ENCODE measurements around the gene TLX2. TPM values are rescaled to one million over a fixed set of nuclear protein-coding genes. Genes with fewer than 3 reads are reported as not detected.

The TLX2 gene
- total and polyA plus RNA-seq, 4 donors, result not detected

GRCh38 chr2:74548285-74548899 is 34.1 kb downstream of the TLX2 start:
- H3K36me3 ChIP-seq (ENCODE audit: control insufficient read depth in 4 of 4, insufficient read depth in 3 of 4, low read depth in 1 of 4, low read length in 3 of 4), result no peaks in the 10 kb centered on the region
- H3K4me3 ChIP-seq (ENCODE audit: low read depth in 1 of 3, low read length in 3 of 3), result peak overlapping the region; percentile 24 to 58 (median 56)
- no peak for DNase-seq (ENCODE audit: low spot score)
- TF ChIP-seq YY1 (IDR thresholded peaks at IDR 0.05), result no peak
- no peak for TF ChIP-seq ATF3 (IDR thresholded peaks at IDR 0.05)
- no peak for TF ChIP-seq ZBTB33 (IDR thresholded peaks at IDR 0.05)
- no peak for TF ChIP-seq GABPA (IDR thresholded peaks at IDR 0.05 in 1 of 2, conservative IDR thresholded peaks at IDR 0.05 in 1 of 2)
- no peak for TF ChIP-seq CTCF (IDR thresholded peaks at IDR 0.05; ENCODE audit: low read depth, low read length, missing input control)
- no peak for TF ChIP-seq JUND (IDR thresholded peaks at IDR 0.05)
- TF ChIP-seq HNF4G (IDR thresholded peaks at IDR 0.05), result no peak
- TF ChIP-seq REST (IDR thresholded peaks at IDR 0.05), result no peak
- no peak for TF ChIP-seq FOXA1 (IDR thresholded peaks at IDR 0.05)
- no peak for TF ChIP-seq TAF1 (conservative IDR thresholded peaks at IDR 0.05)
- TF ChIP-seq RXRA (IDR thresholded peaks at IDR 0.05), result no peak
- no peak for TF ChIP-seq NR2F2 (IDR thresholded peaks at IDR 0.05)
- no peak for TF ChIP-seq HNF4A (conservative IDR thresholded peaks at IDR 0.05)
- TF ChIP-seq MAX (IDR thresholded peaks at IDR 0.05), result no peak
- TF ChIP-seq SP1 (IDR thresholded peaks at IDR 0.05), result no peak
- no peak for TF ChIP-seq RAD21 (IDR thresholded peaks at IDR 0.05)
- TF ChIP-seq EGR1 (IDR thresholded peaks at IDR 0.05; ENCODE audit: low read depth in 2 of 2), result no peak
- TF ChIP-seq FOXA2 (IDR thresholded peaks at IDR 0.05), result no peak
- H3K27ac ChIP-seq (ENCODE audit: low read depth in 1 of 2, low read length in 2 of 2), result no peak overlapping the region
- peaks cover 5 to 16% (median 9%) of the 10 kb centered on the region in 4 donors for H3K4me1 ChIP-seq (ENCODE audit: control insufficient read depth in 4 of 4, insufficient read depth in 4 of 4, low read length in 3 of 4)
- peak overlapping the region in 1 of 2 donors; percentile 47 for H3K9ac ChIP-seq (ENCODE audit: low read depth in 1 of 2, low read length in 2 of 2)
- 14% methylated on average over 26 of the region's 26 CpGs for WGBS
- H3K9me3 ChIP-seq (ENCODE audit: control insufficient read depth in 4 of 4, low read length in 3 of 4), result no peaks in the 10 kb centered on the region
- H3K27me3 ChIP-seq (ENCODE audit: control insufficient read depth in 4 of 4, insufficient read depth in 4 of 4, low read length in 3 of 4), result no peaks in the 10 kb centered on the region

Measured in liver (tissue), 9 donors.